GM21447 (cell line): ENCODE results near the gene MCCC2.
"Not testable (repeated sequence)": the region's sequence is repeated elsewhere in the genome, so short reads cannot be mapped to it uniquely, and the experiment has no call there.

Experiments used
- ATAC-seq: cut with Tn5 transposase; IDR thresholded peaks from one replicate; pipeline ENCODE4 v1.9.1; 2021; ENCODE audit not compliant: unreplicated experiment

Gene MCCC2

DNA sequence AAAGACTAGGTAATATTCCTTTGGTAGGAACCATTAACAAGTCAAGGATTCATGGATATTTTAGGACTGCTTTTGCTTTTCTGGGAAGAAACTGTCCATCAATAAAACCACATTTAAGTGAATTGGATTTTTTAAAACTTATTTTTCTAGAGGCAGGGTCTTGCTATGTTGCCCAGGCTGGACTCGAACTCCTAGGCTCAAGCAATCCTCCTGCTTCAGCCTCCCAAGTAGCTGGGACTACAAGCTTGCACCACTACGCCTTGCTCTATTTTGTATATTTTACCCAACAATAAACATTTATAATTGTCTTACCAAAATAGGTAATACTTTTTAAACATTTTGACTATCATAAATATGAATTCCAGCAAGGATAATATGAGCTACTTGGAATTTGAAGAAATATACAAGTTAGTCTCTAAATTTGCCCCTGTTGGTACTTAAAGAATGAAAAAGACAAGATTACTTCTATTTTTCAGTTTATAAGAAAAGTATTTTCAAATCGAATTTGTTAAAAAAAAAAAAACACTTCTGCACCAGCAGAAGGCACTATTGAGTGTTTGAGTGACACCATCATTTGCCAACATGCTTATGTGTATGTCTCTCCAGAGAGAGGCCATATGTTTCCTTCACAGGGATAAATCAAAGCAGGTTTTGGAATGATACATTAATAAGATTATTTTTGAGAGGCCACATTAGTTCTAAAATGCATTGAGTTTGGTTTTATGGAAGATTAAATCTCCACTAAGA is 71.9 kb downstream of the MCCC2 start:
- ATAC-seq, result no peak

DNA sequence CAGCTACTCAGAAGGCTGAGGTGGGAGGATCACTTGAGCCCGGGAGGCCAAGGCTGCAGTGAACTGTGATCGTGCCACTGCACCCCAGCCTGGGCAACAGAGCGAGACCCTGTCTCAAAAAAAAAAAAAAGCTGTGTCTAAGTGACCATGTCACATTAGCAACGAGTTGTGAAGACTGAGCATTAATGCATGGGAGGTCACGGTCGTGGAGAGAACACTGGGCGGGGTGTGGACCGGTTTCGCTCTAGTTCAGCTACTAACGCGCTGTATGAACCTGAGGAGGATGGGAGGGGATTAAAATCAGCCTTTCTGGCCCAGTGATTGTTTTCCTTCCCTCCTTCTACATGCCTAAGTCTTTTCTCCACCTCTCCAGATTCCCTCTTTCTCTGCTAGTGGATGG is 75.2 kb downstream of the MCCC2 start:
- no peak for ATAC-seq

DNA sequence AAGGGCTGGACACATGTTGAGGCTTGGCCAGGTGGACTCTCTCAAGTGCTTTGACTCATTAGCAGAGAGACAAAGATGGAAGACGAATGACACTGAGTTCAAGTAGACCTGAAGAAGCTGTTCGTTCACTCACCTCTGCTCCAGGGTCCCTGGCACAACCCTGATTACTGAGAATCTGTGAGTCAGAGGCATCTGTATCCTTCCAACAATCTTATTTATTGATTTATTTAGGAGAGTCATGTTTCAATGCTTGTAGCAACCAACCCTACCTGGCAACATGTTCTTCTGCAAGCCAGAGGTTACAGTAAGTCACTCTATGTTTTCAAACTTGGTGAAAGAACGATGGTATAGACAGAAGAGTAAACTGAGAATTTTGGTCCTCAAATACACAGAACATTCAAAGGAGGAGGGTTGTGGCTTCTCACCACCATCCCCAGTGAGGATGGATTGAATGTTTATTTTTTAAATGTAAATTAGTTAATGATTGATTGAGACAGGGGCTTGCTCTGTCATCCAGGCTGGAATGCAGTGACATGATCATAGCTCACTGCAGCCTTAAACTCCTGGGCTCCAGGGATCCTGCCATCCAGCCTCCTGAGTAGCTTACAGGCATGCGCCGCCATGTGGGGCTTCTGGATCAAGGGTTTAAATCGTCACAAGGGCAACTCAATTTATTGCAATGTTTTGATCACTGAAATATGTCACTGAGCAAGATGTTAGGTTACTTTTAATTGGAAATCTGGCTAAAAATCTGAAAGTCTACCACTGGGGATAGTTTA is 76.2 kb downstream of the MCCC2 start:
- ATAC-seq, result no peak

DNA sequence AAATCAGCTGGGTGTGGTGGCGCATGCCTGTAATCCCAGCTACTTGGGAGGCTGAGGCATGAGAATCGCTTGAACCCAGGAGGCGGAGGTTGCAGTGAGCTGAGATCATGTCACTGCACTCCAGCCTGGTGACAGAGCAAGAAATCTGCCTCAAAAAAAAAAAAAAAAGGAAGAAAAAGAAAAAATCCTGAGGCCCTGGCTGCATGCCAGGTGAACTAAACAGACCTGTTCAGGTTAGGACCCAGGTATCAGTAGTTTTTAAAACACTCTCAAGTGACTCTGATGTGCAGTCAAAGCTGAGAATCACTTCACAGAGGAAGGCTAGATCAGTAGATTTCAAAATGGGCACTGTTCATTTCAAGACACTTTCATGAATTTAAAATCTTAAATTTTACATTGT is 77.5 kb downstream of the MCCC2 start:
- ATAC-seq, result not testable (repeated sequence)

DNA sequence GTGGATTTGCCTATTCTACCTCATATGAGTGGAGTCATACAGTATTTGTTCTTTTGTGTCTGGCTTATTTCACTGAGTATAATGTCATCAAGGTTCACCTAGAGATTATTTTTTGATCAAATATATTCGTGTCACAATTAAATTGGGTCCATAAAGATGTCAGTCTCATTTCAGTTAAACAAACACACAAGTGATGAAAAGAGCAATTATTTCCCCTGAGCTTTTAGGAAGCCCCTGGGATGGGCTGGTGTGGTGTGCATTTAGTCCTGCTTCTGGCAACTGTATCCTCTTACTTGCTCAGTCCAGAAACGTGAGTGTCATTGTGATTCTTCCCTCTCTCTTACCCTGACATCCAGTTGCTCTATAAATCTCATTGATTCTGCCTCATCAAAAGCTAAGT is 79.2 kb downstream of the MCCC2 start:
- ATAC-seq, result no peak

DNA sequence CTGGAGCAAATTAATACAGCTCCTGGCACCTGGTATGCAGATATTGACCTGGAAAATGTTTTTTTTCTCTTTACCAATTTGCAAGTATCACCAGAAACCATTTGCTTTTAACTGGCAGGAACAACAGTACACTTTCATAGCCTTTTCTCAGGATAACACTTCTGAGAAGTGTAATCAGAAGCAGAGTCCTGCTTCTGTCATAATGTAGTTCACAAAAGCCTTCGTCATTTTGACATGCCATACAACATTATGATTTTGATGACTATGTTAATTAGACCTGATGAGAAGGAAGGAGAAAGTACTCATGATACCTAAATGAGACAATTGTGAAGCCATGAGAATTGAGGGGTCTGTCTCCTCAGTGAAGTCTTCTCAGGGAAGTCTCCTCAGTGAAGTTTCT is 90.8 kb downstream of the MCCC2 start:
- ATAC-seq, result no peak

DNA sequence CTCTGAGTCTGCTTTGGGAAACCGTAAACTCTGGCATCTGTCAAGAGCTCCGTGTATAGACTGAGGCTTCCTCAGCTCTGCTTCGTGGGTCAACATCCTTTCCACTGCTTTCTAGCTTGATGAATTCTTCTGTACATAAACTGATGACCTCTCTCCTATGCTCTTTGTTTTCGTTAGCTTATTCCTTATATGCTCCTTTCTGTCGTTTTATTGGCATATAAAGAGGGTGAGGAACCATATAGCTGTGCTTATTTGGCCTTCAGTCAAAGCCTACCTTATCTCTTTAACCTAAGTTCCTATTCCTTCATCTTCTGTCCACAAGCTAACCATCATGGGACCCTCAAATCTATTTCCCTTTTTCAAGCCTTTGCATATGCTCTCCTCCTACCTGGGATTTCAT is 92.6 kb downstream of the MCCC2 start:
- ATAC-seq, result no peak

DNA sequence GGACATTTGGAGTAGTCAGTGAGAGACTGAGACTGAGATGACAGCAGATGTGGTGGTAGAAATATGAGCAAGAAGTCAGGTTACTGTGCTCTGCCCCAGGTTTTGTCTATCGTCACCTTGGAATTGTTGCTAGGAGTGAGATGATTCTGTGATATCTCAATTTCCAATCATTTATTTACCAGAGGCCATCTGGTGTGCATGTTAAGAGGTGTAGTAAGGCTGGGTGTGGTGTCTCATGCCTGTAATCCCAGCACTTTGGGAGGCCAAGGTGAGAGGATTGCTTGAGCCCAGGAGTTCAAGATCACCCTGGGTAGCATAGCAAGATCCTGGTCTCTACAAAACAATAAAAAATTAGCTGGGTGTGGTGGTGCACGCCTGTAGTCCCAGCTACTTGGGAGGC is 93.4 kb downstream of the MCCC2 start:
- ATAC-seq, result no peak

DNA sequence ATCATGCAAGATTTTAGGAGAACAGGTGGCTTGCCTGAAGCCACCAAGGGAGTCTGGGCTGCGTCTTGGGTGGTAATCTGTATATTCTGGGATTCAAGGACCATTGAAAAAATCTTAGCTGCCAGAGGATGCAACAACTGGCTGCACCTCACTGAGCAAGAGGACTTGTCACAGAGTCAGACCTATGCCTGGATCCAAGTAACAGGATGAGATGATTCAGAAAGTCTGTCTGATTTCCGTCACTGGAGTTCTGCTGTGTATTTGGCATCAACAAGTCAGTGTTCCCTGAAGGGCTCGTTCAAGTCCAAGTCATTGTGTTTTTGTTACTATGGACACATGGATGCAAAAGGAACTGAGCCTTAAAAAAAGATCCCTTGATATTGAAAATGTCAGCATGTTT is 94.2 kb downstream of the MCCC2 start:
- ATAC-seq, result no peak

DNA sequence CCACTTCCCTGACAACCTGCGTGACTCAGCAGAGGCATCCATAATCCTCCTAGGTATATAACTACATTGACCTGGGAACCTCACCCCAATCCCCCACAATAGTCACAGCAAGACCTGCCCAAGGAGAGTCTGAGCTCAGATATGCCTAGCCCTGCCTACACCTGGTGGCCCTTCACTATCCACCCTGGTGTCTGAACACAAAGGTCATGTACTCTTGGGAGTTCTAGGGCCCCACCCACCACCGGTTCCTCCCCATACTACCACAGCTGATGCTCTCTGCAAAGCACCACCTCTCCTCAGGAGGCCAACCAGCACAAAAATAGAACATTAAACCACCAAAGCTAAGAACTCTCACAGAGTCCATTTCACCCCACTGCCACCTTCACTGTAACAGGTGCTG is 97.2 kb downstream of the MCCC2 start:
- ATAC-seq, result no peak

DNA sequence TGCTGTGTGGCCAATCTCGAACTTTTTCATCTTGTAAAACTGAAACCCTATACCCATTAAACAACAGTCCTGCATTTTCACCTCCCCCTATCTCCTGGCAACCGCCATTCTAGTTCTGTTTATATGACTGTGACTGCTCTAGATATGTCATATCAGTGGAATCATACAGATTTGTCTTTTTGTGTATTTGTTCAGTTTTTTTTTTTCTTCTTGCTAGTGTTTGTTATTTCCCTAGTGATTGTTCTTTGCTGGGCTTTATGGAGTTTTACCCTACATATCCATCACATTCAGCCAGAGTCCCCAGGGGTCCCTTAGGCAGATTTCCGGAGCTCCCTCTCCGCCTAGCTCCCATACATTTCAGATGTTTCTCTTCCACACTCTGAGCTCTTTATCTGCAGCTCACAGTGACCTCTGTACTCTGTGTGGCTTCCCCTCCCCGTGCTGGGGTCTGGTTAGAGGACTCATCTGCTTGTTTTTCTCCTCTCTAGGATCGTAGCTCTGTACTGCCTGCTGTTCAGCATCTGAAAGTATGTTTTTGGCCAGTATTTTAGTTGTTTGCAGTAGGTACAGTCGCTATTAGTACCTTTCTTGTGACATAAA is 106.8 kb downstream of the MCCC2 start:
- ATAC-seq, result no peak

DNA sequence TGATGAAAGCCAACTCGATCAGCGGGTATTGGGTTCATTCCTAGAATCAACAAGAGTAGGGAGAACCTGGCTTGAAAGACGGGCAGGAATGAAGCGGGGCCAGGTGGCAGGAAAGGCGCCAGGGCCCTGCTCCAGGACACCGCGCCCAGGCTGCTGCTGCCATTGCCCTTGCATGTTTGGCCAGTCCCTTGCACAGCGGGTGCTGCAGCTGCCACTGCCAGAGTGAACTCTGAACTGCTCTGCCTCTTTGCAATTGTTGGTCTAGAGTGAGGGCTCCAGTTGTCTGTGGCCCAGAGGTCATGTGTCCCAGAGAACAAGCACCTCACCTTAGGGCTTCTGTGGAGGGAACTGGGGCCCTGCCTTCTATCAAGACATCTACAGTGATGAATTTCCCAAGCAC is 107.9 kb downstream of the MCCC2 start:
- no peak for ATAC-seq

DNA sequence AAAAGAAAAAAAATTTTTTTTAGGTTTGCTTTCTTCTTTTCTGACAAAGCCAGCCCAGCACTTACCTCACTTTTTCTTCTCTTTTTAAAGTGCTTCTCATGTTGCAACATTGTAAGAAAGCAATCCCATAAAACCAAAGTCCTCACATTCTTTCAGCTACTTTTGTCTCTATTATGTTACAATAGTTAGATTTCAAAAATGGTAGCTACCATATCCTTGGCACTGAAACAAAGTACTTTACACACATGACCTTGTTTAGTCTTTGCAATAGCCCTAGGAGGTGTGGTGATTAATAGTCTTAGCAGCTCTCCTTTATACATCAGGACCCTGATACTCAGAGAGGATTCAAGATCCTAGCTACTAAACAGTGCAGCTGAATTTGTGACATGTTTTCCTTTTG is 108.5 kb downstream of the MCCC2 start:
- ATAC-seq, result no peak

DNA sequence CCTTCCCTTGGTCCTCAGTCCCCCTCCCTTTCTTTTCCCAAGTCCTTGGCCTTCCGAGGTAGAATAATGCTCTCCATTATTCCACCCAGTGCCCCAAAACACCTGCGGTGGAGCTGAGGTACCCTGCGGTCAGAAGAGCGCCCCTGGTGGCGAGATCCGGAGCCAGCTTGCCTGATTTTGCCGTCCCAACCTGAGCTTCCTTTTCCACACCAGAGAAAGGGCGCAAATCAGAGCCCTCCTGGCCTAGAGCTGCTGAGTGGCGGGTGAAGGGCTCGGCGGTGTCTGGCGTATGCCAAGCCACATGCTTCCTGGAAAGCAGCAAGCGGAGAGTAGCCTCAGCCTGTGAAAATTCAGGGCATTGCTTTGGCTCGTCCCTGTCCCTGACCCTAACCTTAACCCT is 110.8 kb downstream of the MCCC2 start:
- no peak for ATAC-seq

DNA sequence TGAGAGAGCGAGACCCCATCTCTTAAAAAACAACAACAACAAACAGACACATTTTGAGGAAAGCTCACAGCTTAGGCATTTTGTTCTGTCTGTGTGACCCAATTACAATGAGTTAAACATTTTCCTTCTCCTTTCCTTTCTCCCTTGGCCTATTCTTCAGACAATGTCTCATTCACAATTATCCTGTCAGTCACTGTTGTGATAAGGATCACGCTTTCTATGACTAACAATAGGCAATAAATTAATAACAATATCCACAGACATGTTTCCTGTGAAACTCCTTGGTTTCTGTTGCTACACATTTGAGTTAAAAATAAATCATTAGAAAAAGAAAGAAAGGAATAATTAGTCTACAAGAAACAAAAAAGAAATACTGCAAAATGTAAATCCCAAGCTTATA is 112.1 kb downstream of the MCCC2 start:
- no peak for ATAC-seq

DNA sequence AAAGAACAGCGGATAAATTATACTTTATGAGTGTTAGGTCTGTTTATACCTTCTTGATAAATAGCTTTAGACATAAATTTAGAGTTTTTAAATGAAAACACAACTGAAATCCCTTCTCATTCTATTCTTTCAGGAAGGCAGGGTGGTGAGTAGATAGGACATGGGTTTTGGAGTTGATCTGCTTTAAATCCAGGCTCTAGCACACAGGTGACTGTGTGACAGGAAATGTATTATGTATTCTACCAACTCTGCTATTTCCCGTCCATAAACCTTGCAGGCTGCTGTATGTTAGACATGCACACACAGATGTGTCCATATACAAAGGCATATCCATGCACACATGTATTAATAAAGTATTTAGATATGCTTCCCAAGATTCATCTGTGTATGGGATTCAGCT is 112.6 kb downstream of the MCCC2 start:
- ATAC-seq, result no peak

DNA sequence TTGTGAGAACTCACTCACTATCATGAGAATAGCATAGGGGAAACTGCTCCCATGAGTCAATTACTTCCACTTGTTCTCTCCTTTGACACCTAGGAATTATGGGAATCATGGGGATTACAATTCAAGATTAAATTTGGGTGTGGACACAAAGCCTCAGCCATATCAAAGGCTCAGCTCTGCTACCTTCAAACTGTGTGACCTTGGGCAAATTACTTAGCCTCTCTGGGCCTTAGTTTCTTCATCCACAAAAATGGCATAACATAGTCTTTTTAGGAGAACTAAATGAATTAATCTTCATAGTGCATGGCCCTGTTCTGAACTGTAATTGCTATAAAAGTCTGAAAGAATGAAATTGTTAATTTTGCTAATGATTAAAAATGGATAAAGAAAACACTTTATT is 113.7 kb downstream of the MCCC2 start:
- ATAC-seq, result no peak

DNA sequence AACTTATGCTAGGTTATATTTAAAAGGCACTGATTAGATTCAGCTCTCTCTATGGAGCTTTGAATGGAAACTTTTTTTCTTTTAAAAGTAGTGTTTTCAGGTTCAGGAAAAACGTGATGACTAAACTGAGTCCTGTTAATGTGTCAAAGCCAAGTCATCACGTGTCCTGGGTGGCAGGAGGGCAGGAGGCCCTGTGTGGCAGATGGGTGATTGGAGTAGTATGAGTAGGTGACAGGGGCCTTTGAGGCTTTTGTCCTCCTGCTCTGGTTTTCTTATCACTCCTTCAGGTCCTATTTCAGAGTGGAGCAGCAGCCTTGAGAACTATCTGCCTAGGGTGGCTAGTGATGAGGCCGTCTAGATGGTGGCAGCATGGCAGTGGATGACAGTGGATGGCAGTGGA is 114.3 kb downstream of the MCCC2 start:
- ATAC-seq, result no peak

DNA sequence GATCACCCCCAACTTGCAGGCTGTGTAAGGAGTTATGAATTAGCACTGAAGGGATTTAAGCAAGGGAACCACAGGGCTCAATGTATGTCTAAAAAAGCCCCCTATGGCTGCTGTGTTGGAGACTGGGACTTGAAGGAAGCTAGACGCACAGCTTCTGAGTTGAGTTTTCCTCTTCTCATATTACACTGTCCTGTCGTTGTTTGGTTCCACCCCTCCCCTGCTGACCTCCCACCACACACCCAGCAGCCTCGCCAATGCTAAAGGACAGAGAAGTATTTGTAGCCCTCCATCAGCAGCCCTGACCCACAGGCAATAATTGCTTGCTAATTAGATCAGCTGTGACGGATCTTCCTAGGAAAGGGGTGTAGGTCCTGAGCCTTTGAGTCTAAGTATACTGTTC is 116.8 kb downstream of the MCCC2 start:
- no peak for ATAC-seq

DNA sequence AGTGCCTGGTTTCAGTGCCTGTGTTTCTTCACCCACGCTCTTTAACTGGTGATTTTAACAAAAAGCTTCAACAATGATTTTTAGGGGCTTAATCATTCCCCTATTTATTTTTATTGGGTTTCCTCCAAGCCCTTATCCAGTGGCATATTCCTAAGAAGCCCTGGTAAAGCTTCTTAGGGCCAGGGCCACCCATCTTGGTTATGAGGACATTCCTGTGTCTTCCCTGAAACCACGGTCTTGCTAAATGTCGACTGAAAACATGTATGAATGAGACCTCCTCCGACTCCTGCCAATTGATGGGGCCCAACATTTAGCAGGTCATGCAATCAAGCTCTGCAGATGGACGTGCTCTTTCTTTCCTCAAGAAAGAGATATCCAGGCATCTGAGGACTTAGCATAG is 118.3 kb downstream of the MCCC2 start:
- ATAC-seq, result no peak

DNA sequence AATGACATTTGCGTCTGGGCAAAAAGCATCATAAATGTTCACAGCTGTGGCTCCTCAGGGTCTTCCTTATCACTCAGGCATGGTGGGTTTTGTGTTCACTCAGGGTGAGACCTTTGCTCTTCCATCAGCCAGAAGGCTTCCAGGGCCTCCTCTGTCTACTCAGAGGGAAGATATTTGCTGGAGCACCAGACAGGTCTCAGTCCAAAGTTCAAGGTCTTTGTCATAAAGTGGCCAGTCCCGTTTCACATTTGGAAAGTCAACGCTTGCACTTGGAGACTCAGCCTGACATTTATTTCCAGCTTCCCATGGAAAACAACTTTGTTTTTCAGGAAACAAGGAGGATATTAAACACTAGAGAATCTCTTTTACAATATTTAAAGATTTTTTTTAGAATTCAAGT is 119.8 kb downstream of the MCCC2 start:
- ATAC-seq, result no peak
